ENCODE data around the gene DRC7.

- TF ChIP-seq GATA2 (IDR thresholded peaks at IDR 0.05; ENCODE audit: low read depth, low read length), result no peak
- no peak for TF ChIP-seq GATA3 (IDR thresholded peaks at IDR 0.05; ENCODE audit: low read depth, low read length)
Measured at GRCh38 chr16:57687363-57687929, 7.2 kb upstream of the DRC7 start.

Data from SH-SY5Y (cell line).